GM23338 (cell line): ENCODE data around the gene RIN3. TPM values are rescaled to one million over a fixed set of nuclear protein-coding genes. Genes with fewer than 3 reads are reported as not detected.

ENCODE experiments used
- ATAC-seq: fragments of 200-7000 bp; cut with Tn5 transposase; 3 replicates; pipeline ENCODE4 v1.9.1; 2020
- DNase-seq: peaks from one replicate; pipeline ENCODE4 v3.0.0-alpha.2; 2015; ENCODE audit warnings: low spot score
- H2AFZ ChIP-seq: fragments of 200-600 bp; sonication (generic); 2 replicates; pipeline ENCODE4 v1.8.0; 2016; ENCODE audit warnings: antibody characterized with exemption, mild to moderate bottlenecking, moderate library complexity
- H3F3A ChIP-seq: fragments of 200-600 bp; sonication (generic); replicated peaks from 2 replicates; pipeline ENCODE4 v1.8.0; 2017; ENCODE audit warnings: antibody characterized with exemption, mixed run types, low read depth
- H3K27ac ChIP-seq: fragments of 200-600 bp; sonication (generic); 2 replicates; pipeline ENCODE4 v1.6.1; 2016; ENCODE audit warnings: low read depth
- H3K27me3 ChIP-seq: fragments of 200-600 bp; sonication (generic); 2 replicates; pipeline ENCODE4 v1.8.0; 2016; ENCODE audit warnings: mild to moderate bottlenecking, mixed run types, moderate library complexity; ENCODE audit not compliant: insufficient read depth
- H3K36me3 ChIP-seq: fragments of 200-600 bp; sonication (generic); 2 replicates; pipeline ENCODE4 v1.8.0; 2016; ENCODE audit warnings: mild to moderate bottlenecking; ENCODE audit not compliant: insufficient read depth
- H3K4me1 ChIP-seq: fragments of 200-600 bp; sonication (generic); 2 replicates; pipeline ENCODE4 v1.8.0; 2016; ENCODE audit warnings: mild to moderate bottlenecking, moderate library complexity; ENCODE audit not compliant: insufficient read depth
- H3K4me2 ChIP-seq: fragments of 200-600 bp; sonication (generic); 2 replicates; pipeline ENCODE4 v1.7.1; 2017; ENCODE audit warnings: mixed run types
- H3K4me3 ChIP-seq: fragments of 200-600 bp; sonication (generic); 2 replicates; pipeline ENCODE4 v1.6.1; 2016; ENCODE audit warnings: mixed run types
- H3K79me2 ChIP-seq: fragments of 200-600 bp; sonication (generic); replicated peaks from 2 replicates; pipeline ENCODE4 v1.8.0; 2017; ENCODE audit warnings: mild to moderate bottlenecking; ENCODE audit not compliant: insufficient read depth
- H3K9me2 ChIP-seq: fragments of 200-600 bp; sonication (generic); 2 replicates; pipeline ENCODE4 v1.8.0; 2017; ENCODE audit not compliant: insufficient read depth
- H4K20me1 ChIP-seq: fragments of 200-600 bp; sonication (generic); replicated peaks from 2 replicates; pipeline ENCODE4 v1.8.0; 2017; ENCODE audit warnings: mild to moderate bottlenecking; ENCODE audit not compliant: insufficient read depth
- H3K27ac Mint-ChIP-seq: 2 replicates; pipeline ENCODE4 v1.8.0; 2020; ENCODE audit warnings: inconsistent platforms, mild to moderate bottlenecking, moderate library complexity, mixed read lengths
- H3K27me3 Mint-ChIP-seq: 3 replicates; pipeline ENCODE4 v1.8.0; 2022; ENCODE audit warnings: low read depth, mild to moderate bottlenecking, moderate library complexity, mixed read lengths, inconsistent platforms; ENCODE audit not compliant: insufficient read depth, poor library complexity
- H3K36me3 Mint-ChIP-seq: 3 replicates; pipeline ENCODE4 v1.8.0; 2021; ENCODE audit warnings: low read depth, mild to moderate bottlenecking, inconsistent platforms, moderate library complexity, mixed read lengths
- H3K4me1 Mint-ChIP-seq: 3 replicates; pipeline ENCODE4 v1.8.0; 2020; ENCODE audit warnings: mild to moderate bottlenecking, inconsistent platforms, mixed read lengths
- H3K4me3 Mint-ChIP-seq: 3 replicates; pipeline ENCODE4 v1.8.0; 2021; ENCODE audit warnings: moderate library complexity, mild to moderate bottlenecking, inconsistent platforms, mixed read lengths
- H3K9me3 Mint-ChIP-seq: 3 replicates; pipeline ENCODE4 v1.8.0; 2020; ENCODE audit warnings: moderate library complexity, mild to moderate bottlenecking, inconsistent platforms, mixed read lengths
- EZH2 ChIP-seq: fragments of 200-600 bp; sonication (generic); IDR thresholded peaks from one replicate; pipeline ENCODE4 v1.8.0; 2017; ENCODE audit warnings: antibody characterized with exemption, mild to moderate bottlenecking, low read depth; ENCODE audit not compliant: unreplicated experiment
- JUNB ChIP-seq: IDR thresholded peaks from one replicate; pipeline ENCODE4 v1.6.1; 2016; ENCODE audit warnings: antibody characterized with exemption; ENCODE audit not compliant: unreplicated experiment
- STAT1 ChIP-seq: IDR thresholded peaks from one replicate; pipeline ENCODE4 v1.6.1; 2016; ENCODE audit warnings: antibody characterized with exemption; ENCODE audit not compliant: unreplicated experiment
- polyA plus RNA-seq: library from polyadenylated mRNA; unstranded; fragments of >200 nt; fragmentation: Nextera tagmentation; extraction: Ambion mirVana; gene quantifications from 2 replicates; pipeline ENCODE4 v1.2.1, GENCODE V29; 2016
- total RNA-seq: library from RNA; depleted of rRNA; stranded (reverse); fragments of >200 nt; shearing (Covaris generic); gene quantifications from 2 replicates; pipeline ENCODE4 v1.2.3, GENCODE V29; 2014
- TF ChIP-seq, protein P1 (sequence below): IDR thresholded peaks from one replicate; pipeline ENCODE4 v1.6.1; 2018; ENCODE audit warnings: antibody characterized with exemption; ENCODE audit not compliant: unreplicated experiment
- TF ChIP-seq, protein P2 (sequence below), 2 experiments: fragments of 200-600 bp in 1 of 2; sonication (generic) in 1 of 2; conservative IDR thresholded peaks; 2 replicates each; pipeline versions ENCODE4 v1.5.1 to v1.6.1; 2016 to 2017; ENCODE audit warnings: antibody characterized with exemption in 2 of 2, low read depth in 2 of 2, mild to moderate bottlenecking in 2 of 2, moderate library complexity in 1 of 2
- TF ChIP-seq, protein P3 (sequence below): fragments of 250-450 bp; sonication (Bioruptor Pico); IDR thresholded peaks from 2 replicates; pipeline ENCODE4 v1.5.0; 2020; ENCODE audit warnings: mild to moderate bottlenecking, moderate library complexity

RIN3 gene
- total and polyA plus RNA-seq, 2 experiments from 2014 or later = 0.97 to 1.5 TPM

GRCh38 chr14:92560106-92560865 lies 46.7 kb downstream of the RIN3 start:
- Mint-ChIP-seq H3K9me3 (no peaks in the 10 kb centered on the region; the same call in 2 of the 3 replicates), H3K27ac (no peak overlapping the region), H3K36me3 (no peaks in the 10 kb centered on the region), H3K4me3 (no peak overlapping the region), H3K4me1 (peaks cover 3% of the 10 kb centered on the region; the same call in 2 of the 3 replicates), H3K27me3 (peaks cover 7% of the 10 kb centered on the region)
- no peaks in the 10 kb centered on the region for H4K20me1 ChIP-seq
- H3K9me2 ChIP-seq = no peaks in the 10 kb centered on the region
- H3K4me3 ChIP-seq = no peak overlapping the region
- no peaks in the 10 kb centered on the region for H3K4me1 ChIP-seq
- DNase-seq = no peak
- no peak overlapping the region for H2AFZ ChIP-seq
- no peak overlapping the region for H3K27ac ChIP-seq
- no peaks in the 10 kb centered on the region for H3K27me3 ChIP-seq
- TF ChIP-seq, protein P1, sequence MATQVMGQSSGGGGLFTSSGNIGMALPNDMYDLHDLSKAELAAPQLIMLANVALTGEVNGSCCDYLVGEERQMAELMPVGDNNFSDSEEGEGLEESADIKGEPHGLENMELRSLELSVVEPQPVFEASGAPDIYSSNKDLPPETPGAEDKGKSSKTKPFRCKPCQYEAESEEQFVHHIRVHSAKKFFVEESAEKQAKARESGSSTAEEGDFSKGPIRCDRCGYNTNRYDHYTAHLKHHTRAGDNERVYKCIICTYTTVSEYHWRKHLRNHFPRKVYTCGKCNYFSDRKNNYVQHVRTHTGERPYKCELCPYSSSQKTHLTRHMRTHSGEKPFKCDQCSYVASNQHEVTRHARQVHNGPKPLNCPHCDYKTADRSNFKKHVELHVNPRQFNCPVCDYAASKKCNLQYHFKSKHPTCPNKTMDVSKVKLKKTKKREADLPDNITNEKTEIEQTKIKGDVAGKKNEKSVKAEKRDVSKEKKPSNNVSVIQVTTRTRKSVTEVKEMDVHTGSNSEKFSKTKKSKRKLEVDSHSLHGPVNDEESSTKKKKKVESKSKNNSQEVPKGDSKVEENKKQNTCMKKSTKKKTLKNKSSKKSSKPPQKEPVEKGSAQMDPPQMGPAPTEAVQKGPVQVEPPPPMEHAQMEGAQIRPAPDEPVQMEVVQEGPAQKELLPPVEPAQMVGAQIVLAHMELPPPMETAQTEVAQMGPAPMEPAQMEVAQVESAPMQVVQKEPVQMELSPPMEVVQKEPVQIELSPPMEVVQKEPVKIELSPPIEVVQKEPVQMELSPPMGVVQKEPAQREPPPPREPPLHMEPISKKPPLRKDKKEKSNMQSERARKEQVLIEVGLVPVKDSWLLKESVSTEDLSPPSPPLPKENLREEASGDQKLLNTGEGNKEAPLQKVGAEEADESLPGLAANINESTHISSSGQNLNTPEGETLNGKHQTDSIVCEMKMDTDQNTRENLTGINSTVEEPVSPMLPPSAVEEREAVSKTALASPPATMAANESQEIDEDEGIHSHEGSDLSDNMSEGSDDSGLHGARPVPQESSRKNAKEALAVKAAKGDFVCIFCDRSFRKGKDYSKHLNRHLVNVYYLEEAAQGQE = no peak
- H3K4me2 ChIP-seq = no peak overlapping the region
- no peaks in the 10 kb centered on the region for H3F3A ChIP-seq
- ATAC-seq = no peak
- no peaks in the 10 kb centered on the region for H3K79me2 ChIP-seq
- H3K36me3 ChIP-seq = no peaks in the 10 kb centered on the region

DNA sequence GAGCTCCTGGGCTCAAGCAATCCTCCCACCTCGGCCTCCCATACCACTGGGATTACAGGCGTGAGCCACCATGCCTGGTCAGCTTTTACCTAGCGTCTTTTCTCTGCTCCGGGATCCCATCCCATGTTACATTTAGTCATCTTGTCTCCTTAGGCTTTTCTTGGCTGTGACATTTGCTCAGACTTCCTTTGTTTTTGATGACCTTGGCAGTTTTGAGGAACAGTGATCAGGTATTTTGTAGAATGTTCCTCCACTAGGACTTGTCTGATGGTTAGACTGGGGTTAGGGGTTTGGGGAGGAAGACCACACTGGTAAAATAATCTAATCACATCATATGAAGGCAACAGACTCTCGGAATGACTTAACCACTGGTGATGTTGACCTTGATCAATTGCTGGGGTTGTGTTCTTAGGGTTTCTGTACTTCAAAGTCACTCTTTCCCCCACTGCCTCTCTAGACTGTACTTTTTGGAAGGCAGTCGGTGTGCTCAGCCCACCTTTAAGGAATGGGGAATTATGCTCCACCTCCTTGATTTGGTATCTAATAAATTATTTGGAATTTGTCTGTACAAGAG lies 48.4 kb downstream of the RIN3 start:
- no peaks in the 10 kb centered on the region for H3K27me3 ChIP-seq
- H4K20me1 ChIP-seq = no peaks in the 10 kb centered on the region
- H3K79me2 ChIP-seq = no peaks in the 10 kb centered on the region
- H3F3A ChIP-seq = no peaks in the 10 kb centered on the region
- no peaks in the 10 kb centered on the region for H3K9me2 ChIP-seq
- no peaks in the 10 kb centered on the region for H3K4me1 ChIP-seq
- H3K4me2 ChIP-seq = no peak overlapping the region
- Mint-ChIP-seq H3K4me1 (peaks cover under 1% of the 10 kb centered on the region; the same call in 2 of the 3 replicates), H3K27ac (peak overlapping the region; percentile 18; the same call in 1 of the 2 replicates), H3K27me3 (peaks cover 4% of the 10 kb centered on the region), H3K4me3 (no peak overlapping the region), H3K9me3 (peaks cover 2% of the 10 kb centered on the region), H3K36me3 (no peaks in the 10 kb centered on the region)
- H3K36me3 ChIP-seq = no peaks in the 10 kb centered on the region
- H3K27ac ChIP-seq = no peak overlapping the region
- DNase-seq (no peak), ATAC-seq (no peak)
- H3K4me3 ChIP-seq = no peak overlapping the region
- no peak overlapping the region for H2AFZ ChIP-seq
- TF ChIP-seq JUNB (no peak), EZH2 (no peak), STAT1 (no peak)
- TF ChIP-seq, protein P2, sequence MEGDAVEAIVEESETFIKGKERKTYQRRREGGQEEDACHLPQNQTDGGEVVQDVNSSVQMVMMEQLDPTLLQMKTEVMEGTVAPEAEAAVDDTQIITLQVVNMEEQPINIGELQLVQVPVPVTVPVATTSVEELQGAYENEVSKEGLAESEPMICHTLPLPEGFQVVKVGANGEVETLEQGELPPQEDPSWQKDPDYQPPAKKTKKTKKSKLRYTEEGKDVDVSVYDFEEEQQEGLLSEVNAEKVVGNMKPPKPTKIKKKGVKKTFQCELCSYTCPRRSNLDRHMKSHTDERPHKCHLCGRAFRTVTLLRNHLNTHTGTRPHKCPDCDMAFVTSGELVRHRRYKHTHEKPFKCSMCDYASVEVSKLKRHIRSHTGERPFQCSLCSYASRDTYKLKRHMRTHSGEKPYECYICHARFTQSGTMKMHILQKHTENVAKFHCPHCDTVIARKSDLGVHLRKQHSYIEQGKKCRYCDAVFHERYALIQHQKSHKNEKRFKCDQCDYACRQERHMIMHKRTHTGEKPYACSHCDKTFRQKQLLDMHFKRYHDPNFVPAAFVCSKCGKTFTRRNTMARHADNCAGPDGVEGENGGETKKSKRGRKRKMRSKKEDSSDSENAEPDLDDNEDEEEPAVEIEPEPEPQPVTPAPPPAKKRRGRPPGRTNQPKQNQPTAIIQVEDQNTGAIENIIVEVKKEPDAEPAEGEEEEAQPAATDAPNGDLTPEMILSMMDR (conservative IDR thresholded peaks at IDR 0.05; ENCODE audit: low read depth in 2 of 2) = no peak
- TF ChIP-seq, protein P3, sequence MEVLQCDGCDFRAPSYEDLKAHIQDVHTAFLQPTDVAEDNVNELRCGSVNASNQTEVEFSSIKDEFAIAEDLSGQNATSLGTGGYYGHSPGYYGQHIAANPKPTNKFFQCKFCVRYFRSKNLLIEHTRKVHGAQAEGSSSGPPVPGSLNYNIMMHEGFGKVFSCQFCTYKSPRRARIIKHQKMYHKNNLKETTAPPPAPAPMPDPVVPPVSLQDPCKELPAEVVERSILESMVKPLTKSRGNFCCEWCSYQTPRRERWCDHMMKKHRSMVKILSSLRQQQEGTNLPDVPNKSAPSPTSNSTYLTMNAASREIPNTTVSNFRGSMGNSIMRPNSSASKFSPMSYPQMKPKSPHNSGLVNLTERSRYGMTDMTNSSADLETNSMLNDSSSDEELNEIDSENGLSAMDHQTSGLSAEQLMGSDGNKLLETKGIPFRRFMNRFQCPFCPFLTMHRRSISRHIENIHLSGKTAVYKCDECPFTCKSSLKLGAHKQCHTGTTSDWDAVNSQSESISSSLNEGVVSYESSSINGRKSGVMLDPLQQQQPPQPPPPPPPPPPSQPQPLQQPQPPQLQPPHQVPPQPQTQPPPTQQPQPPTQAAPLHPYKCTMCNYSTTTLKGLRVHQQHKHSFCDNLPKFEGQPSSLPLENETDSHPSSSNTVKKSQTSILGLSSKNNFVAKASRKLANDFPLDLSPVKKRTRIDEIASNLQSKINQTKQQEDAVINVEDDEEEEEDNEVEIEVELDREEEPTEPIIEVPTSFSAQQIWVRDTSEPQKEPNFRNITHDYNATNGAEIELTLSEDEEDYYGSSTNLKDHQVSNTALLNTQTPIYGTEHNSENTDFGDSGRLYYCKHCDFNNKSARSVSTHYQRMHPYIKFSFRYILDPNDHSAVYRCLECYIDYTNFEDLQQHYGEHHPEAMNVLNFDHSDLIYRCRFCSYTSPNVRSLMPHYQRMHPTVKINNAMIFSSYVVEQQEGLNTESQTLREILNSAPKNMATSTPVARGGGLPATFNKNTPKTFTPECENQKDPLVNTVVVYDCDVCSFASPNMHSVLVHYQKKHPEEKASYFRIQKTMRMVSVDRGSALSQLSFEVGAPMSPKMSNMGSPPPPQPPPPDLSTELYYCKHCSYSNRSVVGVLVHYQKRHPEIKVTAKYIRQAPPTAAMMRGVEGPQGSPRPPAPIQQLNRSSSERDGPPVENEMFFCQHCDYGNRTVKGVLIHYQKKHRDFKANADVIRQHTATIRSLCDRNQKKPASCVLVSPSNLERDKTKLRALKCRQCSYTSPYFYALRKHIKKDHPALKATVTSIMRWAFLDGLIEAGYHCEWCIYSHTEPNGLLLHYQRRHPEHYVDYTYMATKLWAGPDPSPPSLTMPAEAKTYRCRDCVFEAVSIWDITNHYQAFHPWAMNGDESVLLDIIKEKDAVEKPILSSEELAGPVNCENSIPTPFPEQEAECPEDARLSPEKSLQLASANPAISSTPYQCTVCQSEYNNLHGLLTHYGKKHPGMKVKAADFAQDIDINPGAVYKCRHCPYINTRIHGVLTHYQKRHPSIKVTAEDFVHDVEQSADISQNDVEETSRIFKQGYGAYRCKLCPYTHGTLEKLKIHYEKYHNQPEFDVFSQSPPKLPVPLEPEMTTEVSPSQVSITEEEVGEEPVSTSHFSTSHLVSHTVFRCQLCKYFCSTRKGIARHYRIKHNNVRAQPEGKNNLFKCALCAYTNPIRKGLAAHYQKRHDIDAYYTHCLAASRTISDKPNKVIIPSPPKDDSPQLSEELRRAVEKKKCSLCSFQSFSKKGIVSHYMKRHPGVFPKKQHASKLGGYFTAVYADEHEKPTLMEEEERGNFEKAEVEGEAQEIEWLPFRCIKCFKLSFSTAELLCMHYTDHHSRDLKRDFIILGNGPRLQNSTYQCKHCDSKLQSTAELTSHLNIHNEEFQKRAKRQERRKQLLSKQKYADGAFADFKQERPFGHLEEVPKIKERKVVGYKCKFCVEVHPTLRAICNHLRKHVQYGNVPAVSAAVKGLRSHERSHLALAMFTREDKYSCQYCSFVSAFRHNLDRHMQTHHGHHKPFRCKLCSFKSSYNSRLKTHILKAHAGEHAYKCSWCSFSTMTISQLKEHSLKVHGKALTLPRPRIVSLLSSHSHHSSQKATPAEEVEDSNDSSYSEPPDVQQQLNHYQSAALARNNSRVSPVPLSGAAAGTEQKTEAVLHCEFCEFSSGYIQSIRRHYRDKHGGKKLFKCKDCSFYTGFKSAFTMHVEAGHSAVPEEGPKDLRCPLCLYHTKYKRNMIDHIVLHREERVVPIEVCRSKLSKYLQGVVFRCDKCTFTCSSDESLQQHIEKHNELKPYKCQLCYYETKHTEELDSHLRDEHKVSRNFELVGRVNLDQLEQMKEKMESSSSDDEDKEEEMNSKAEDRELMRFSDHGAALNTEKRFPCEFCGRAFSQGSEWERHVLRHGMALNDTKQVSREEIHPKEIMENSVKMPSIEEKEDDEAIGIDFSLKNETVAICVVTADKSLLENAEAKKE (CRISPR knock-in tag) = no peak
